Sigmoid colon (tissue), 7 donors: Measurements from ENCODE around the gene FZD1. TPM values are rescaled to one million over a fixed set of nuclear protein-coding genes. Genes with fewer than 3 reads are reported as not detected.

ENCODE experiments used
- DNase-seq: peaks from one replicate; pipeline ENCODE4 v3.0.0-alpha.2; 2019
- H3K27ac ChIP-seq, 4 donors: fragments of 200-600 bp; sonication (generic); one replicate each; pipeline ENCODE4 v1.5.1; 2016 to 2019; ENCODE audit warnings: mild to moderate bottlenecking in 1 of 4
- H3K27me3 ChIP-seq, 3 donors: fragments of 200-600 bp; sonication (generic); one replicate each; pipeline ENCODE4 v1.5.1; 2019; ENCODE audit warnings: mild to moderate bottlenecking in 1 of 3
- H3K36me3 ChIP-seq, 4 donors: fragments of 200-600 bp; sonication (generic); one replicate each; pipeline ENCODE4 v1.5.1; 2016 to 2019
- H3K4me1 ChIP-seq, 4 donors: fragments of 200-600 bp; sonication (generic); one replicate each; pipeline ENCODE4 v1.5.1; 2017 to 2019
- H3K4me3 ChIP-seq, 4 donors: fragments of 200-600 bp; sonication (generic); one replicate each; pipeline ENCODE4 v1.5.1; 2017 to 2019; ENCODE audit warnings: mild to moderate bottlenecking in 2 of 4, moderate library complexity in 1 of 4
- H3K9me3 ChIP-seq, 4 donors: fragments of 200-600 bp in 3 of 4; sonication (generic) in 3 of 4; one replicate each; pipeline versions ENCODE4 v1.5.1 to v1.6.1; 2013 to 2019
- CTCF ChIP-seq, 4 experiments: fragments of 450-650 bp in 3 of 4; fragments of 200-600 bp in 1 of 4; IDR thresholded peaks; one replicate each; pipeline ENCODE4 v1.5.1; 2016 to 2019; ENCODE audit warnings: antibody characterized with exemption in 4 of 4, mild to moderate bottlenecking in 3 of 4, moderate library complexity in 2 of 4
- EP300 ChIP-seq, 4 donors: sonication (generic); formaldehyde crosslinking; IDR thresholded peaks; one replicate each; pipeline ENCODE4 v1.6.1; 2017; ENCODE audit warnings: antibody characterized with exemption in 4 of 4
- POLR2A ChIP-seq, 2 donors: fragments of 450-650 bp; IDR thresholded peaks; one replicate each; pipeline ENCODE4 v1.6.1; 2016; ENCODE audit warnings: antibody characterized with exemption in 2 of 2, mild to moderate bottlenecking in 2 of 2, moderate library complexity in 2 of 2
- POLR2AphosphoS5 ChIP-seq, 4 donors: sonication (generic); formaldehyde crosslinking; IDR thresholded peaks; one replicate each; pipeline ENCODE4 v1.6.1; 2017; ENCODE audit warnings: antibody characterized with exemption in 4 of 4
- whole genome bisulfite sequencing, 2 donors: extraction: QIAGEN DNeasy Blood & Tissue Kit; methylation state at CpG; one replicate each; pipeline ENCODE4 v1.1.7; 2013; 5-methylcytosine and 5-hydroxymethylcytosine counted together
- intact Hi-C: fragments of 100-400 bp; cut with DNase I; formaldehyde crosslinking; loops from one replicate; pipeline ENCODE4 v1.15.1; 2023
- polyA plus RNA-seq, 3 donors: library from polyadenylated mRNA; stranded (reverse); fragments of 200-250 nt; gene quantifications; one replicate each; pipeline ENCODE4 v1.2.3, GENCODE V29; 2013
- total RNA-seq, 4 donors: library from RNA; depleted of rRNA; stranded (reverse); fragments of >200 nt; gene quantifications; one replicate each; pipeline ENCODE4 v1.1.0, GENCODE V29; 2016
- donor health status: healthy with polysubstance abuse.
- donor health status: Bipolar disorder and iron deficiency.
- donor health status: healthy.

The FZD1 gene
- total and polyA plus RNA-seq, 7 donors: 1.2 to 20.5 (median 14.5) TPM

- DNase-seq: peak; percentile 68
- H3K4me1 ChIP-seq: peaks cover 0 to 39% (median 26%) of the 10 kb centered on the region in 4 donors
- H3K27me3 ChIP-seq: no peaks in the 10 kb centered on the region
- H3K9me3 ChIP-seq: no peaks in the 10 kb centered on the region
- H3K4me3 ChIP-seq: peak overlapping the region; percentile 60 to 88 (median 75)
- intact Hi-C loops: loop anchor here (2.0 to 10.0 kb wide), 6 partner anchors 179 to 1184 kb away; partner anchors contain the start of genes GATAD1 and GTPBP10
- 1% methylated on average over 32 of the region's 32 CpGs for WGBS, 2 donors
- no peak for TF ChIP-seq EP300 (IDR thresholded peaks at IDR 0.05)
- TF ChIP-seq POLR2AphosphoS5 (IDR thresholded peaks at IDR 0.05): no peak
- no peak for TF ChIP-seq POLR2A (IDR thresholded peaks at IDR 0.05)
- no peak for TF ChIP-seq CTCF (IDR thresholded peaks at IDR 0.05)
- peak overlapping the region; percentile 89 to 98 (median 97) for H3K27ac ChIP-seq
- H3K36me3 ChIP-seq: no peaks in the 10 kb centered on the region
Measured at GRCh38 chr7:91263384-91264045, 718 bp upstream of the FZD1 start.

GRCh38 chr7:91264924-91265681 is 870 bp downstream of the FZD1 start:
- Histone ChIP-seq H3K4me1 (peaks cover 0 to 39% (median 27%) of the 10 kb centered on the region in 4 donors), H3K27me3 (no peaks in the 10 kb centered on the region), H3K27ac (peak overlapping the region; percentile 89 to 98 (median 97)), H3K4me3 (peak overlapping the region; percentile 60 to 88 (median 75)), H3K36me3 (no peaks in the 10 kb centered on the region), H3K9me3 (no peaks in the 10 kb centered on the region)
- intact Hi-C loops: loop anchor here (2.0 to 10.0 kb wide), 6 partner anchors 180 to 1182 kb away; partner anchors contain the start of genes GATAD1 and GTPBP10
- peak in 1 of 4 donors; percentile 34 for TF ChIP-seq POLR2AphosphoS5 (IDR thresholded peaks at IDR 0.05)
- TF ChIP-seq CTCF (IDR thresholded peaks at IDR 0.05): no peak
- no peak for TF ChIP-seq EP300 (IDR thresholded peaks at IDR 0.05)
- no peak for TF ChIP-seq POLR2A (IDR thresholded peaks at IDR 0.05)
- DNase-seq: peak; percentile 77
- 1% methylated on average over 78 of the region's 78 CpGs for WGBS, 2 donors

GRCh38 chr7:91265693-91266066 is 1.4 kb downstream of the FZD1 start:
- peak overlapping the region; percentile 60 to 88 (median 75) for H3K4me3 ChIP-seq
- no peaks in the 10 kb centered on the region for H3K27me3 ChIP-seq
- H3K27ac ChIP-seq: peak overlapping the region; percentile 89 to 98 (median 97)
- H3K36me3 ChIP-seq: no peaks in the 10 kb centered on the region
- peaks cover 0 to 39% (median 27%) of the 10 kb centered on the region in 4 donors for H3K4me1 ChIP-seq
- intact Hi-C loops: loop anchor here (2.0 to 10.0 kb wide), 6 partner anchors 181 to 921 kb away; partner anchors contain the start of genes GTPBP10 and MTERF1
- TF ChIP-seq POLR2AphosphoS5 (IDR thresholded peaks at IDR 0.05) (no peak), EP300 (IDR thresholded peaks at IDR 0.05) (no peak)
- peak; percentile 65 for DNase-seq
- no peaks in the 10 kb centered on the region for H3K9me3 ChIP-seq
- 18 to 21% methylated on average over 31 of the region's 31 CpGs for WGBS, 2 donors

- Histone ChIP-seq H3K9me3 (no peaks in the 10 kb centered on the region), H3K27me3 (no peaks in the 10 kb centered on the region), H3K36me3 (no peaks in the 10 kb centered on the region), H3K4me3 (peak overlapping the region; percentile 60 to 88 (median 75)), H3K27ac (peak overlapping the region; percentile 89 to 98 (median 97)), H3K4me1 (peaks cover 0 to 39% (median 27%) of the 10 kb centered on the region in 4 donors)
- peak; percentile 79 for DNase-seq
- WGBS, 2 donors: 67 to 86% methylated on average over 43 of the region's 43 CpGs
- intact Hi-C loops: loop anchor here (2.0 to 10.0 kb wide), 5 partner anchors 429 to 921 kb away; partner anchors contain the start of genes GTPBP10 and MTERF1
- peak in 1 of 4 donors; percentile 5 for TF ChIP-seq POLR2AphosphoS5 (IDR thresholded peaks at IDR 0.05)
- TF ChIP-seq CTCF (IDR thresholded peaks at IDR 0.05): no peak
Measured at GRCh38 chr7:91266067-91266688, 1.9 kb downstream of the FZD1 start.
